H54 (cell line): Measurements from ENCODE around the gene SHISAL2B.
"Not testable (repeated sequence)": the region's sequence is repeated elsewhere in the genome, so short reads cannot be mapped to it uniquely, and the experiment has no call there.

Source experiments
- DNase-seq: peaks from one replicate; pipeline ENCODE4 v3.0.0; 2011; ENCODE audit warnings: low spot score, mixed read lengths; ENCODE audit not compliant: insufficient read length
- FAIRE-seq: peaks from 3 replicates; lab custom pipeline; 2011; peaks lifted over from hg19 to GRCh38; lab: Jason Lieb, UNC
- POLR2A ChIP-seq: IDR thresholded peaks from 2 replicates; pipeline ENCODE4 v1.6.1; 2011; ENCODE audit warnings: low read depth, mild to moderate bottlenecking, low read length

The SHISAL2B gene

DNA sequence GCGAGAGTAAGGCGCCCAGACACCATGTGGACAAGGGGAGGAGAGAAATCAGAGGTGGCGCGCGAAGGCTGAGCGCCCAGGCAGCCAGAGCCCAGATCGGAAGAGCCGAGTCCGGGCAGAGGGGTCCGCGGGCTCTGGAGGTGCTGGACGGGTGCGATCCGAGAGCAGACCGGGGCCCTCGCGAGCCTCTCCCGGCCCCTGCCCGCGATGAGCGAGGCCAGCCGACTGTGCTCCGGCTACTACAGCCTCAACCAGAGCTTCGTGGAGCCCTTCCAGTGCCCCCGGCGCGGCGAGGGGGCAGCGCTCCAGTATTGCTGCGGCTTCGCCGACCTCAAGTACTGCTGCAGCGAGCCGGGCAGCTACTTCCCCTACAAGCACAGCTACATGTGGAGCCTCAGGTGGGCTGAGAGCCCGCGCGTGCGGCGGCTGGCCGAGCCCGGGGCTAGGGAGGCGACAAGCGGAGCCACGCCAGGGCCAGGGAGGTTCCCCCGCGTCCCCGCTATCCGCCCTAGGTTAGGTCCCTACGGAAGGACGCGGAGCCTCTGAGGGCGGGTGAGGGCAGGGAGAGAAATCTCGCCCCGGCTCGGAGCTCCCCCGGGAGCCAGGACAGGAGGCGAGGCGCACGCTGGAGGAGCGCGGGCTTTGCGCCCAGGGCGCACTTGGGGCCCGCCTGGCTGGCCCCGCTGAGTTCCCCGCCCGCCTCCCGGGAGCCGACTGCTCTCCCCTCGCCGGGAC lies at the start of gene SHISAL2B:
SHISAL2B (plus strand) TSS at position 87 of the 735 bp plus-strand sequence; CDS start at position 208, 121 bp downstream.
- no peak for TF ChIP-seq POLR2A
- FAIRE-seq (no peak), DNase-seq (no peak)

DNA sequence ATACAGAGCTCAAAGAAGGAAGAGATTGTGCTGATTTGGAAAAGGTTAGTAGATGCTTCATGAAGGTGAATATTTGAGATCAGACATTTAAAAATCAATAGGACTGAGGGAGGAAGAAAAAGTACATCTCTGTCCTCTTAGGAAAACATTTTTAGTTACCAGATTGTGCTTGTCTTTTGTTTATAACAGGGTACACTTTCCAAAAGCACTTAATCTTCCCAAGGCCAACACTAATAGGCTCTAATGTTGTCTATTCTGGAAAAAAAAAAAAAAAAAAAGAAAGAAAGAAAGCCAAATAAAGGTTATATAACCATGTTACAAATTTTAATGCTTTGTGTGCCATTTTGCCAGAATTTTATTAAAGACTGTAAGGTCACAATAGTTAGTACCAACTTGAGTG lies 45.5 kb upstream of the SHISAL2B start:
- TF ChIP-seq POLR2A, result no peak
- FAIRE-seq (no peak), DNase-seq (no peak)

DNA sequence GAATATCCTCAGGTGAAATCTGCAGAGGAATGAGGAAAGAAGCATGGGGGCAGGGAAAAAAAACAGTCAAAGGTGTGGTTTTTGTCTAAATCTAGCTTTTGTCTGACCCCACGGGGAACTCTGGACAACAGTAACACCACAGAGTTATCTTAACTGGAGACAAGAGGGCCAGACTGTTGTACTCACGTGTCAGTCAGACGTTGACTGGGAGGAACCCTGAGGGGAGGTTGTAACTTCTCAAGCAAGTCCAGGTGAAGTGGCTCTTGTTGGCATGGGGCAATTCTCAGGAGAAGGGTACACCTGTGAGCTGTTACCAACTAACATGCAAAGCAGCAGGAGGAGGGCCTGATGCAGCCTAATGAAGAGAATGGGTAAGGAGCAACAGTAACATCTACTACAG lies 44.1 kb upstream of the SHISAL2B start:
- DNase-seq (no peak), FAIRE-seq (no peak)
- TF ChIP-seq POLR2A, result no peak

DNA sequence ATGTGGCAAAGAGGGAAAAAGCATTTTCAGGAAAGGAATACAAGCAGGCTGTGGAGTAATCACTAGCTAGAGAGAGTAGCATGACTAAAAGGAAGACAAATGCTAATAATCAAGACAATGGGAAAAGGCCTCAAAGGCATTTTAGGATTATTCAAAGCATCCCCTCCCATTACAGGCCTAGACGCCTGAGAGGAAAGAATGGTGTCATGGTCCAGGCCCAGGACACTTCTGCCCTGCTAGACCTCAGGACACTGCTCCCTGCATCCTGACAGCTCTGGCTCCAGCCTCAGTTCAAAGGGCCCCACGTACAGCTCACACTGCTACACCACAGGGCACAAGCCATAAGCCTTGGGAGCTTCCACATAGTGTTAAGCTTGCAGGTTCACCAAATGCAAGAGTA lies 40.8 kb upstream of the SHISAL2B start:
- no peak for FAIRE-seq
- TF ChIP-seq POLR2A, result no peak
- DNase-seq, result no peak

DNA sequence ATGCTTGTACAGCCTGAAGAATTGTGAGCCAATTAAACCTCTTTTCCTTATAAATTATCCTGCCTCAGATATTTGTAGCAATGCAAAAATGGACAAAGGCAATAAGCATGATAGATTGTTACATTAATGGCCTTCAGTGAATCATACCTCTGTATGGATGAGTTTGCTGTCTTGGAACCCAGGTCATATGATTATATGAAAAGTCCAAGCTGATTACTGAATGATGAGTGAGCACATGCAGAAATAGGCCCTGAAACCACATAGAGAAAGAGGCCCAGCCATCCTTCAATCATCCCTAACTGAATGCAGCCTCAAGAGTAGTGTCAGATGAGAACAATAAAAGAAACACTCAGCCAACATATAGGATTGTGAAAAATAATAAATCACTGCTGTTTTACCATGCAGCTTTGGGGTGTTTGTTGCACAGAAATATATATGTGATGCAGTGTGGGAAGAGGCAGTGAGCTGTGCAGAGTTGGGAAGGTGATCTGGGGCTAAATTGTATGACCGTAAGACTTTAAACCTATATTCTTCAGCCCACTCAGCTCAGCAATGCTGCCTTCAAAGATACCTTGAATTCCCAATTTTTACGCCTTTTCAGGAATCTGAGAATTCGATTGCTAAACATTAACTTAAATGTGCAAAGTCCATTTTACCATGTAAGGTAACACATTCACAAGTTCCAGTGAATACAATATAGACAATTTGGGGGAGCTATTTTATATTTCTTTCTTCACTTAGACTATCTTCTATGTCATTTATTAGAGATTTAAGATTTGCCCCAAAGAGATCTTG lies 36.3 kb upstream of the SHISAL2B start:
- FAIRE-seq (no peak), DNase-seq (no peak)
- no peak for TF ChIP-seq POLR2A

DNA sequence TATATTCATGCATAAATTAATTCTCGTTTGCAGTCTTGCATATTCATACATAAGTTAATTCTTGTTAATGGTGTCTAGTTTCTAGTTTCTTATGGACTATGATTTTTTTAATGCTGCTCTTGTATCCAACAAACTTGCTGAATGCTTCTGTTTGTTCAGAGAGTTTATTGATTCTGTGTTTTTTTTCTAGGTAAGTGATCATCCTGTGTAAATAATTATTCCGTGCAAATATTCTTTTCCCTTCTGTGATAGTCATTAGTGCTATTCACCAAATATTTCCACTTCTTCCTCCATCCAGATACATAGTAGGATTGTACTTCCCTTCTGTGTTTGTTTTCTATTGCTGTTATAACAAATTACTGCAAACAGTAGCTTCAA lies 35.8 kb upstream of the SHISAL2B start:
- no peak for TF ChIP-seq POLR2A
- DNase-seq, result no peak
- no peak for FAIRE-seq

DNA sequence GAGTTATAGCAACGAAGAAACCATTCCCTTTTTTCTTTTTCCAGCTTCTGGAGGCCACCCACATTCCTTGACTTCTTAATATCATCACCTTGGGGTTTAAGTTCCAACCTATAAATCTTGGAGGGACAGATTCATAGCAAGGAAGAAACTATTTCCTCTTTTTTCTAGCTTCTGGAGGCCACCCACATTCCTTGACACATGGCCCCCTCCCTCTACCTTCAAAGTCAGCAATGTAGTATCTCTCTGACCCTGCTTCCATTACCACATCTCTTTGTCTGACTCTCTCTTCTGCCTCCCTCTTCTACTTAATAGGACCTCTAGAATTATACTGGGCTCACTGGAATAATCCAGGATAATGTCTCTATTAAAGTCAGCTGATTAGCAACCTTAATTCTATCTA lies 34.7 kb upstream of the SHISAL2B start:
- no peak for TF ChIP-seq POLR2A
- FAIRE-seq, result no peak
- no peak for DNase-seq

DNA sequence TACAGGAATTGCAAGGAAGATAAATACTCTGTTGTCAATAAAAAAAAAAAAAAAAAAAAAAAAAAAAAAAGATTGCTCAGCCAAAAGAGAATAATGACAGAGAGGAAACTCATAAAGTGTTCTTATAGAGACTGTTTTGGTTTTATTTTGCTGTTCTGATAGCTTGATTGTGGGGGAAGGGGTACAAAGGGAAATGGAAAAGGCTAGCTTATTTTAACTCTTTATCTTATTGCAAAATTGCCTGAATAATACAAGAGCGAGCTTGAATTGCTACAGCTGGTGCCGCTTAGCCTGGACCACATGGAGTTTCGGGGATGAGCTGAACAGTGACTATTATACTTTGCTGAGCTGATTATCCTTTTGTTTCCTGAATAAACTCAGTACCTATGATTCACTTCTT lies 31.0 kb upstream of the SHISAL2B start:
- DNase-seq (no peak), FAIRE-seq (no peak)
- no peak for TF ChIP-seq POLR2A

DNA sequence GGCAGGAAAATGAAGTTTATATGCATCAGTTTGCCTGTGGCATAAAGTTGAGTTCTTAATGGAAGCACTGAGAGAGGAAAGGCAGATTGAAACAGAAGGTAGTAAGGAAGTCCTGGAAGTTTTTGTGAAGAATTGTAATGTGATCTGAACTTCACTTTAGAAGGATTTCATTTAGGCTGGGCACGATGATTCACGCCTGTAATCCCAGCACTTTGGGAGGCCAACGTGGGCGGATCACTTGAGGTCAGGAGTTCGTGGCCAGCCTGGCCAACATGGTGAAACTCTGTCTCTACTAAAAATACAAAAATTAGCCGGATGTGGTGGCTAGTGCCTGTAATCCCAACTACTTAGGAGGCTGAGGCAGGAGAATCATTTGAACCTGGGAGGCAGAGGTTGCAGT lies 27.1 kb upstream of the SHISAL2B start:
- not testable (repeated sequence) for DNase-seq, FAIRE-seq

DNA sequence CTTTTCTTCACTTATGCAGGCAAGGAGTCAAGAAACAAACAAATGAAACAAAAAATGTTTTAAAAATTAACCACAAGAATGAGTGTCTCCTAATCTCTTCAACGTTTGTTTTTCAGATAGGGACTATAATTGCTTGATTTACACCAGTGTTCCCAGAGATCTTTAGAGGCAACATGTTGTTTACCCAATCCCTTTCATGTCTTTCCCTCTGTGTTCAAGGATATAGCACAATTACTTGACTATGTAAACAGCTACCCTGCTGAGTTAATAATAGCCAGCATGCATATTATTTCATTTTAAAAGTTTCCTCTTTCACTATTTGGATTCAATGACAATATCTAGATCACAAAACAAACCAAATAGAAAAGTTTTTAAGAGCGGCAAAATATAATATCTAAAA lies 25.1 kb upstream of the SHISAL2B start:
- FAIRE-seq, result no peak
- DNase-seq, result no peak

DNA sequence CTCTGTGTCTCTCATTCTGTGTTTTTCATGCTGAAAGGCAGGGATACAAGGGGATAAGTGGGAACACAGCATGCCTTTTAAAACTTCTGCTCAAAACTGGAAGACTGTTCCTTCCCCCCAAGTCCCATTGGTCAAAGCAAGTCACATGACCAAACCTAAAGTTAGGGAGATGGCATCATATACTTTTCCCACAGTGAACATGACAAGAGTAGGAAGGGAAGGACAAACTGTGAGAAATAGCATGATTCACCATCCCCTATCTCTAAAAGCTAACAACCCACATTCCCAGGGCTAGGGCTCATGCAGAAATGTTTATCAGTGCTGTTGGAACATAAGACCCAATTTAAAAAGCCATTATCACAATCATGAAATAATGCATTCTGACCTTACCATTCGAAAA lies 24.2 kb upstream of the SHISAL2B start:
- FAIRE-seq (no peak), DNase-seq (no peak)
- no peak for TF ChIP-seq POLR2A

More for the DNA sequence above, 25.1 kb upstream of the SHISAL2B start:
- TF ChIP-seq POLR2A, result no peak

DNA sequence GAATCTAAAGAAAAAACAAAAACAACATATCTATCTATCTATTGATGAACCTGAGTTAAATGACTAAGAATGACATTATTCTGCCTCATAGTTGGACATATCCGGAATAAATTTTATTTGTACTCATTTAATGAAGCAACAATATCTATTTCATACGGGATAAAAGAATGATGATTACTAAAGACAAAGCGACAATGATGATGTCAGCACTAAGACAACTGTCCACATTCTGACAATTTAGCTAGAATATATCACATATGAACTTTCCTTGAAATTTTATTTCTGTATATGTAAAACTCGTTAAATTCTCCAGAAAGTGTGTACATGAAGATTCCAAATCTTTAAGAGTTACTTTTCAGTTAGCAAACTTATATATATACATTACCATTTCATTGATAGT lies 23.2 kb upstream of the SHISAL2B start:
- FAIRE-seq, result no peak
- TF ChIP-seq POLR2A, result no peak
- no peak for DNase-seq

DNA sequence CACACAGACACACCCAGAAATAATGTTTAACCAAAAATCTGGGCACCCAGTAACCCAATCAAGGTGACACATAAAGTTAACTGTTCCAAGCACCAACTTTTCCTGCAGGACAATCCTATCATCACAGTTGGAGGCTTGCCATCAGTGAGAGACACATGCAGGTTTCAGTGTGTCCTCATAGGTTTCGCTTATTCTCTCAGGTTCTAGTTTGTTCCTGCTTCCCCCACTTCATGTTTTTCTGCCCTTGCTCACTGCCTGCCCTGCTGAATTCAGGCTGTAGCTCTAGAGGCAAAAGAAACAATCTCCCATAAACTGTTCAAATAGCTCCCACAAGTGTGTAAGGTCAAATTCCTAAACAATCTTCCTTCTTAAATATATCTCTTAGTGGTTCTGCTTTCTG lies 20.0 kb upstream of the SHISAL2B start:
- TF ChIP-seq POLR2A, result no peak
- FAIRE-seq (no peak), DNase-seq (no peak)

DNA sequence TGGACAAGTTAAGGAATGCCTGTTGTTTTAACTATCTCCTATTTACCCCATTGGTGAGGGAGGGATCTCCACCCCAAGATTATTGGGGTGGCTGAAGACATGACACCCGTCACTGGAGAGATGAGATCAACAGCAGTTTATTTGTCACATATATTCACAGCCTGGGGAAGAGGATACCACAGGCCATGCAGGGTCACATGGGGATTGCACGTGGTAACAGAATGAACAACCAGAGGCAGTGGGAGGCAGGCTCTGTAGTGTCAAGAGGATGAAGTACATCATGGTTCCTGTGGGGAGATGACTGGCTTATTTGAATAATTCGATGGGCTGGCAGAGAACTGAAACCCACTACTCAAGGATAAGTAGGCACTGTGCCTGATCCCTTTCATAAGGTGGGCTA lies 18.6 kb upstream of the SHISAL2B start:
- FAIRE-seq (no peak), DNase-seq (no peak)
- no peak for TF ChIP-seq POLR2A

DNA sequence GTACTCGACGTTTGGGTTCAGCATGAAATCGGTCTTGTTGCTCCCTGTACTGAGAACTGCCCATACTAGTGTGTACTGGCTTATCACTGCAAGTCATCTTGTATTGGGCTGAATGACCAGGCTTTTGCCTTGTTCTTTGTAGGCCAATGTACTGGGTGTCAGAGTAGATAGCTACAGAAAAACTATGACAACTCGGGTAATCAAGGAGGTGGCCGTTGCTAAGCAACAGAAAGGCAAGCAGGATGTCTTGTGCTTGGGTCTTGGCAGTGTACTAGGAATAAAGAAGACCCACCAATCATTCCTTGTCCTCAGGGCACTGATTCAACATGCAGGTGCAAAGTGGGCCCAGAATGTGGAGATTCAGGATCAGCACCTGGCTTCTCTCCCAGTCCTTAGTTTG lies 11.9 kb upstream of the SHISAL2B start:
- no peak for DNase-seq
- TF ChIP-seq POLR2A, result no peak
- no peak for FAIRE-seq
